ENCODE data around the gene EXT2. TPM values are rescaled to one million over a fixed set of nuclear protein-coding genes. Genes with fewer than 3 reads are reported as not detected.

EXT2 gene
- total RNA-seq, 1 experiment from 2014 or later = 42.9 TPM

- H2BK120ac ChIP-seq (ENCODE audit: low read depth, low read length, poor library complexity, severe bottlenecking) = no peak overlapping the region
- H3K23me2 ChIP-seq (ENCODE audit: insufficient read length, low read depth, low read length, poor library complexity, severe bottlenecking) = no peaks in the 10 kb centered on the region
- no CpG with 5 or more reads among the region's 9 CpGs for WGBS (ENCODE audit: extremely low coverage, insufficient read length, low lambda C conversion rate)
- no peak overlapping the region for H2BK20ac ChIP-seq (ENCODE audit: low read depth, low read length, poor library complexity, severe bottlenecking)
- no peak overlapping the region for H2BK12ac ChIP-seq (ENCODE audit: insufficient read length, low read depth, low read length)
- H3K27ac ChIP-seq (ENCODE audit: insufficient read length, low read depth, low read length) = no peak overlapping the region
- no peak overlapping the region for H2AFZ ChIP-seq (ENCODE audit: low read length)
- no peaks in the 10 kb centered on the region for H3K36me3 Mint-ChIP-seq (ENCODE audit: insufficient read depth in 1 of 3, low read depth in 3 of 3)
- no peak overlapping the region for H3K23ac ChIP-seq (ENCODE audit: insufficient read length, low read depth, low read length)
- H3K4me3 Mint-ChIP-seq = no peak overlapping the region
- H3K4me1 Mint-ChIP-seq = peaks cover 15 to 24% of the 10 kb centered on the region in 2 experiments
- DNase-seq = no peak
- no peak overlapping the region; a peak in 1 of 7 replicates for H3K27ac Mint-ChIP-seq
- no peak overlapping the region for H2BK5ac ChIP-seq (ENCODE audit: insufficient read length, low read length)
- H3K9me3 Mint-ChIP-seq = no peaks in the 10 kb centered on the region; a peak in 1 of 5 replicates
- H3K14ac ChIP-seq (ENCODE audit: insufficient read depth, low read length) = no peak overlapping the region; the same call in 1 of the 2 replicates
- H3K4ac ChIP-seq (ENCODE audit: low read depth, low read length) = no peak overlapping the region
- no peaks in the 10 kb centered on the region for H4K20me1 ChIP-seq (ENCODE audit: control insufficient read depth, insufficient read depth, insufficient read length)
- no peak overlapping the region for H4K8ac ChIP-seq (replicated peaks; ENCODE audit: insufficient read length, low read depth, low read length)
- H3K9ac ChIP-seq (ENCODE audit: extremely low read depth, insufficient read length, low read length) = no peak overlapping the region
- H3K4me1 ChIP-seq (ENCODE audit: insufficient read depth, low read length) = no peaks in the 10 kb centered on the region; the same call in 1 of the 2 replicates
- no peak overlapping the region for H2AK5ac ChIP-seq (ENCODE audit: insufficient read length, low read length)
- no peak overlapping the region for H3K18ac ChIP-seq (ENCODE audit: insufficient read length, low read depth, low read length)
- no peak overlapping the region for H3K4me2 ChIP-seq (ENCODE audit: insufficient read depth, insufficient read length, low read length)
- H4K5ac ChIP-seq (ENCODE audit: insufficient read length, low read depth, low read length) = no peak overlapping the region
- no peak overlapping the region for H2BK15ac ChIP-seq (ENCODE audit: low read depth, low read length)
- no peak overlapping the region for H3K56ac ChIP-seq (ENCODE audit: insufficient read length, low read depth, low read length)
- no peaks in the 10 kb centered on the region for H3K79me1 ChIP-seq (ENCODE audit: insufficient read depth, low read depth, low read length, poor library complexity, severe bottlenecking)
- H3K79me2 ChIP-seq (ENCODE audit: insufficient read depth, low read length) = no peaks in the 10 kb centered on the region
- H3K27me3 ChIP-seq (ENCODE audit: insufficient read depth, low read length) = no peaks in the 10 kb centered on the region
- H4K91ac ChIP-seq (ENCODE audit: insufficient read length, low read depth, low read length) = no peak overlapping the region
- H3K9me3 ChIP-seq (ENCODE audit: control insufficient read depth, low read depth, low read length) = no peaks in the 10 kb centered on the region
- H3T11ph ChIP-seq (ENCODE audit: low read length) = no peak overlapping the region
- H3K27me3 Mint-ChIP-seq (ENCODE audit: low read depth) = peaks cover 5% of the 10 kb centered on the region; the same call in 1 of the 2 replicates
- TF ChIP-seq, protein P1, sequence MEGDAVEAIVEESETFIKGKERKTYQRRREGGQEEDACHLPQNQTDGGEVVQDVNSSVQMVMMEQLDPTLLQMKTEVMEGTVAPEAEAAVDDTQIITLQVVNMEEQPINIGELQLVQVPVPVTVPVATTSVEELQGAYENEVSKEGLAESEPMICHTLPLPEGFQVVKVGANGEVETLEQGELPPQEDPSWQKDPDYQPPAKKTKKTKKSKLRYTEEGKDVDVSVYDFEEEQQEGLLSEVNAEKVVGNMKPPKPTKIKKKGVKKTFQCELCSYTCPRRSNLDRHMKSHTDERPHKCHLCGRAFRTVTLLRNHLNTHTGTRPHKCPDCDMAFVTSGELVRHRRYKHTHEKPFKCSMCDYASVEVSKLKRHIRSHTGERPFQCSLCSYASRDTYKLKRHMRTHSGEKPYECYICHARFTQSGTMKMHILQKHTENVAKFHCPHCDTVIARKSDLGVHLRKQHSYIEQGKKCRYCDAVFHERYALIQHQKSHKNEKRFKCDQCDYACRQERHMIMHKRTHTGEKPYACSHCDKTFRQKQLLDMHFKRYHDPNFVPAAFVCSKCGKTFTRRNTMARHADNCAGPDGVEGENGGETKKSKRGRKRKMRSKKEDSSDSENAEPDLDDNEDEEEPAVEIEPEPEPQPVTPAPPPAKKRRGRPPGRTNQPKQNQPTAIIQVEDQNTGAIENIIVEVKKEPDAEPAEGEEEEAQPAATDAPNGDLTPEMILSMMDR (conservative IDR thresholded peaks at IDR 0.05) = no peak
Observed at GRCh38 chr11:44281151-44281550, 185.7 kb downstream of the EXT2 start.
